H9 (cell line): Measurements from ENCODE around the gene PCSK6. TPM values are rescaled to one million over a fixed set of nuclear protein-coding genes. Genes with fewer than 3 reads are reported as not detected.

Source experiments
- DNase-seq: peaks from one replicate; pipeline ENCODE4 v3.0.0-alpha.2; 2017
- H2AFZ ChIP-seq: one replicate; pipeline ENCODE4 v1.6.1; 2013; ENCODE audit warnings: mild to moderate bottlenecking, low read length, control low read depth, moderate library complexity
- H2AK5ac ChIP-seq: 2 replicates; pipeline ENCODE4 v1.6.1; 2013; ENCODE audit warnings: low read length, control low read depth, mixed read lengths; ENCODE audit not compliant: insufficient read length
- H2BK120ac ChIP-seq: one replicate; pipeline ENCODE4 v1.6.1; 2013; ENCODE audit warnings: low read depth, mild to moderate bottlenecking, low read length, control low read depth, inconsistent platforms; ENCODE audit not compliant: poor library complexity, severe bottlenecking
- H2BK12ac ChIP-seq: 2 replicates; pipeline ENCODE4 v1.6.1; 2013; ENCODE audit warnings: low read length, control low read depth, mixed read lengths, low read depth; ENCODE audit not compliant: insufficient read length
- H2BK15ac ChIP-seq: 2 replicates; pipeline ENCODE4 v1.6.1; 2013; ENCODE audit warnings: low read depth, low read length, control low read depth
- H2BK20ac ChIP-seq: one replicate; pipeline ENCODE4 v1.6.1; 2013; ENCODE audit warnings: low read depth, mild to moderate bottlenecking, low read length, control low read depth, inconsistent platforms; ENCODE audit not compliant: poor library complexity, severe bottlenecking
- H2BK5ac ChIP-seq: 2 replicates; pipeline ENCODE4 v1.6.1; 2013; ENCODE audit warnings: low read length, control low read depth, mixed read lengths; ENCODE audit not compliant: insufficient read length
- H3K14ac ChIP-seq: 2 replicates; pipeline ENCODE4 v1.6.1; 2013; ENCODE audit warnings: low read length, control low read depth; ENCODE audit not compliant: insufficient read depth
- H3K18ac ChIP-seq: 2 replicates; pipeline ENCODE4 v1.6.1; 2013; ENCODE audit warnings: low read depth, mild to moderate bottlenecking, mixed read lengths, low read length, control low read depth; ENCODE audit not compliant: insufficient read length
- H3K23ac ChIP-seq: 2 replicates; pipeline ENCODE4 v1.6.1; 2013; ENCODE audit warnings: low read length, control low read depth, mixed read lengths, low read depth; ENCODE audit not compliant: insufficient read length
- H3K23me2 ChIP-seq: 2 replicates; pipeline ENCODE4 v1.6.1; 2013; ENCODE audit warnings: low read depth, mild to moderate bottlenecking, mixed read lengths, low read length, control low read depth; ENCODE audit not compliant: insufficient read length, poor library complexity, severe bottlenecking
- H3K27ac ChIP-seq: 2 replicates; pipeline ENCODE4 v1.5.1; 2013; ENCODE audit warnings: low read length, control low read depth, mixed read lengths, low read depth; ENCODE audit not compliant: insufficient read length
- H3K27me3 ChIP-seq: 2 replicates; pipeline ENCODE4 v1.6.1; 2013; ENCODE audit warnings: low read length, control low read depth, inconsistent platforms; ENCODE audit not compliant: insufficient read depth
- H3K4ac ChIP-seq: 2 replicates; pipeline ENCODE4 v1.6.1; 2013; ENCODE audit warnings: low read depth, mild to moderate bottlenecking, control low read depth, inconsistent platforms, low read length, moderate library complexity
- H3K4me1 ChIP-seq: 2 replicates; pipeline ENCODE4 v1.6.1; 2013; ENCODE audit warnings: low read length, control low read depth, inconsistent platforms; ENCODE audit not compliant: insufficient read depth
- H3K4me2 ChIP-seq: 2 replicates; pipeline ENCODE4 v1.6.1; 2013; ENCODE audit warnings: low read length, control low read depth, mixed read lengths; ENCODE audit not compliant: insufficient read length, insufficient read depth
- H3K56ac ChIP-seq: 2 replicates; pipeline ENCODE4 v1.6.1; 2013; ENCODE audit warnings: low read depth, mild to moderate bottlenecking, mixed read lengths, low read length, control low read depth; ENCODE audit not compliant: insufficient read length
- H3K79me1 ChIP-seq: 2 replicates; pipeline ENCODE4 v1.6.1; 2013; ENCODE audit warnings: low read depth, mild to moderate bottlenecking, moderate library complexity, low read length, control low read depth, inconsistent platforms; ENCODE audit not compliant: insufficient read depth, poor library complexity, severe bottlenecking
- H3K79me2 ChIP-seq: 2 replicates; pipeline ENCODE4 v1.6.1; 2013; ENCODE audit warnings: low read length, control low read depth, inconsistent platforms; ENCODE audit not compliant: insufficient read depth
- H3K9ac ChIP-seq: 2 replicates; pipeline ENCODE4 v1.6.1; 2013; ENCODE audit warnings: low read length, control low read depth, mixed read lengths; ENCODE audit not compliant: insufficient read length; ENCODE audit errors: extremely low read depth
- H3K9me3 ChIP-seq: one replicate; pipeline ENCODE4 v1.6.1; 2013; ENCODE audit warnings: low read depth, low read length, inconsistent platforms; ENCODE audit not compliant: control insufficient read depth
- H3T11ph ChIP-seq: one replicate; pipeline ENCODE4 v1.6.1; 2013; ENCODE audit warnings: mild to moderate bottlenecking, low read length, control low read depth, inconsistent platforms
- H4K20me1 ChIP-seq: one replicate; pipeline ENCODE4 v1.6.1; 2013; ENCODE audit not compliant: control insufficient read depth, insufficient read length, insufficient read depth
- H4K5ac ChIP-seq: 2 replicates; pipeline ENCODE4 v1.6.1; 2013; ENCODE audit warnings: low read depth, mild to moderate bottlenecking, mixed read lengths, low read length, control low read depth; ENCODE audit not compliant: insufficient read length
- H4K8ac ChIP-seq: replicated peaks from 2 replicates; pipeline ENCODE4 v1.6.1; 2013; ENCODE audit warnings: low read length, control low read depth, mixed read lengths, low read depth; ENCODE audit not compliant: insufficient read length
- H4K91ac ChIP-seq: 2 replicates; pipeline ENCODE4 v1.6.1; 2013; ENCODE audit warnings: low read depth, mild to moderate bottlenecking, moderate library complexity, mixed read lengths, low read length, control low read depth; ENCODE audit not compliant: insufficient read length
- H3K27ac Mint-ChIP-seq, 3 experiments: 2 replicates in 2 of 3; 3 replicates in 1 of 3; pipeline ENCODE4 v1.8.0; 2020 to 2021; ENCODE audit warnings: mixed read lengths in 3 of 3, mild to moderate bottlenecking in 1 of 3, moderate library complexity in 1 of 3
- H3K27me3 Mint-ChIP-seq: 2 replicates; pipeline ENCODE4 v1.8.0; 2021; ENCODE audit warnings: low read depth, mild to moderate bottlenecking, moderate library complexity, mixed read lengths
- H3K36me3 Mint-ChIP-seq, 3 experiments: 2 replicates in 2 of 3; 3 replicates in 1 of 3; pipeline ENCODE4 v1.8.0; 2020 to 2021; ENCODE audit warnings: low read depth in 3 of 3, mixed read lengths in 3 of 3; ENCODE audit not compliant: insufficient read depth in 1 of 3
- H3K4me1 Mint-ChIP-seq, 2 experiments: 2 replicates each; pipeline ENCODE4 v1.8.0; 2020; ENCODE audit warnings: mixed read lengths in 2 of 2
- H3K4me3 Mint-ChIP-seq, 2 experiments: 2 replicates in 1 of 2; 3 replicates in 1 of 2; pipeline ENCODE4 v1.8.0; 2020 to 2021; ENCODE audit warnings: mild to moderate bottlenecking in 2 of 2, mixed read lengths in 2 of 2, moderate library complexity in 1 of 2
- H3K9me3 Mint-ChIP-seq, 2 experiments: 2 replicates in 1 of 2; 3 replicates in 1 of 2; pipeline ENCODE4 v1.8.0; 2020; ENCODE audit warnings: mild to moderate bottlenecking in 2 of 2, mixed read lengths in 2 of 2, moderate library complexity in 1 of 2
- CTCF ChIP-seq: fragments of 200-600 bp; sonication (generic); conservative IDR thresholded peaks from 3 replicates; pipeline ENCODE4 v1.8.0; 2021; ENCODE audit warnings: antibody characterized with exemption, mild to moderate bottlenecking
- WGBS: extraction: QIAGEN DNeasy Blood & Tissue Kit; methylation state at CpG from one replicate; pipeline ENCODE4 v1.1.7; 2013; ENCODE audit warnings: missing lambda C conversion rate, low lambda C conversion rate, mixed read lengths; ENCODE audit not compliant: insufficient read length; ENCODE audit errors: extremely low coverage; 5-methylcytosine and 5-hydroxymethylcytosine counted together
- total RNA-seq: library from RNA; stranded (reverse); gene quantifications from 2 replicates; pipeline ENCODE4 v1.2.1, GENCODE V29; 2021

The PCSK6 gene
- total RNA-seq, 1 experiment from 2014 or later = 4.0 TPM

- H3K4me1 Mint-ChIP-seq = peaks cover 4 to 8% of the 10 kb centered on the region in 2 experiments
These were observed 170.7 kb downstream of the PCSK6 start for GRCh38 chr15:101318839-101319238.

More at GRCh38 chr15:101318839-101319238, 170.7 kb downstream of the PCSK6 start:
- H3K18ac ChIP-seq = no peak overlapping the region
- no CpG with 5 or more reads among the region's 7 CpGs for WGBS
- H3K14ac ChIP-seq = no peak overlapping the region
- Mint-ChIP-seq H3K36me3 (no peaks in the 10 kb centered on the region), H3K4me3 (no peak overlapping the region), H3K27ac (no peak overlapping the region), H3K9me3 (no peaks in the 10 kb centered on the region), H3K27me3 (peaks cover 30% of the 10 kb centered on the region)
- H3K56ac ChIP-seq = no peak overlapping the region
- TF ChIP-seq CTCF = no peak
- H3K79me2 ChIP-seq = no peaks in the 10 kb centered on the region
- H3K27ac ChIP-seq = no peak overlapping the region
- H4K8ac ChIP-seq = no peak overlapping the region
- H2BK12ac ChIP-seq = no peak overlapping the region
- H3K4ac ChIP-seq = no peak overlapping the region
- H3K4me2 ChIP-seq = no peak overlapping the region
- H3T11ph ChIP-seq = no peak overlapping the region
- H4K5ac ChIP-seq = no peak overlapping the region
- DNase-seq = no peak
- no peak overlapping the region for H2AK5ac ChIP-seq
- H3K79me1 ChIP-seq = no peaks in the 10 kb centered on the region
- no peak overlapping the region for H2BK15ac ChIP-seq
- no peaks in the 10 kb centered on the region for H3K9me3 ChIP-seq
- H3K23me2 ChIP-seq = no peaks in the 10 kb centered on the region
- no peak overlapping the region for H2AFZ ChIP-seq
- H3K9ac ChIP-seq = no peak overlapping the region
- H3K4me1 ChIP-seq = no peaks in the 10 kb centered on the region
- no peak overlapping the region for H3K23ac ChIP-seq
- H4K20me1 ChIP-seq = no peaks in the 10 kb centered on the region
- no peak overlapping the region for H2BK20ac ChIP-seq
- no peak overlapping the region for H4K91ac ChIP-seq
- H2BK120ac ChIP-seq = no peak overlapping the region
- no peak overlapping the region for H2BK5ac ChIP-seq
- H3K27me3 ChIP-seq = no peaks in the 10 kb centered on the region
